ENCODE measurements around the gene RYR1. TPM values are rescaled to one million over a fixed set of nuclear protein-coding genes. Genes with fewer than 3 reads are reported as not detected.

The RYR1 gene
- total and polyA plus RNA-seq, 2 experiments from 2014 or later = under 0.01 TPM; not detected in 1

DNA sequence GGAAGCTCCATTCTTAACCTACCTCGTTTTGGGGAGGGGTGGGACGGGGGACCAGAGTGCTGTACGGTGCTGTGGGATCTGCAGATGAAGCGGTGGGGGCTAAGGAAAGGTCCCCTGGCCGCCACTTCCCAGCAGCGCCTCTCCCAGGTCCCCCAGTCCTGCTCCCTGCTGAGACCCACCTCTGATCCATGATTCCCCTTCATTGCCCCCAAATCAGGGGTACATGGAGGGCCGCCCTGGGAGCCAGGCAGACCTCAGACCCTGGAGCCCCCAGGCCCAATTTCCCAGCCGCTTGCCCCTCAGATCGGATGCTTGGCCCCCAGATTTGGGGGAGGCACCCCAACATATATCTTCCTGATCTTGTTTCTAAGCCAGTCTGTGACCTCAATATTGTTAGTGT, 34.4 kb upstream of the RYR1 start:
- H3K9ac ChIP-seq = no peak overlapping the region
- no peaks in the 10 kb centered on the region for H4K20me1 ChIP-seq (ENCODE audit: insufficient read depth)
- no peaks in the 10 kb centered on the region for H3K36me3 ChIP-seq (ENCODE audit: low read depth)
- no peaks in the 10 kb centered on the region for H3K27me3 ChIP-seq (replicated peaks; ENCODE audit: insufficient read depth)
- 42 to 60% methylated on average over 7 to 9 of the region's 9 CpGs for WGBS, 2 experiments (ENCODE audit: low coverage in 1 of 2, low lambda C conversion rate in 2 of 2, missing lambda C conversion rate in 2 of 2)
- H3K27ac ChIP-seq = no peak overlapping the region
- H3K79me2 ChIP-seq (ENCODE audit: insufficient read depth) = peaks cover 3% of the 10 kb centered on the region
- H3K4me3 ChIP-seq = no peak overlapping the region
- TF ChIP-seq EZH2phosphoT487 (IDR thresholded peaks at IDR 0.05; ENCODE audit: insufficient read depth, low read depth) = no peak
- TF ChIP-seq EZH2 (IDR thresholded peaks at IDR 0.05; ENCODE audit: insufficient read depth, poor library complexity, severe bottlenecking) = no peak
- H3K4me1 ChIP-seq (ENCODE audit: insufficient read depth) = 0 out of 2 replicates have a peak, but pooled peaks cover 3% of the 10 kb centered on the region
- H3K9me2 ChIP-seq (ENCODE audit: insufficient read depth) = no peaks in the 10 kb centered on the region
- no peak for DNase-seq
- no peak overlapping the region for H2AFZ ChIP-seq
- no peaks in the 10 kb centered on the region for H3F3A ChIP-seq (ENCODE audit: insufficient read depth)
- H3K4me2 ChIP-seq (ENCODE audit: unreplicated experiment) = no peak overlapping the region
- no peaks in the 10 kb centered on the region for H3K9me3 ChIP-seq (ENCODE audit: low read depth)
- in situ Hi-C loops (cut with MboI) = no loop called here

DNA sequence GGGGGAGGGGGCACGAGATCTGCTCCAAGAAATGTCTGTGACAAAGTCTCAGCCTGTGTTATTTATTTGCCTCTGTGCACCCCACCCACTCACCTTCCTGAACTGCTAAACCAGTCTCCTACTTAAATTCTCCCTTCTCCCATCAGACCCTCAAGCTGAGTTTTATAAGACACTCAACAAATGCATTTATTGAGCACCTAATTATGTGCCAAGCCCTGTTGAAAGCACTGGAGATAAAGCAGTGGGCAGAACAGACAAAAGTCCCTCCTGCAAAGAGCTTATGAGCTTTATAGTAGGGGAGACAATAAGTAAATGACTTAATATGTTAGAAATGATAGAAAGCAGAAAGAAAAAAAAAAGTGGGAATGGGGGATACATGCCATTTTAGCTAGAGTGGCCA, 34.0 kb upstream of the RYR1 start:
- H2AFZ ChIP-seq = no peak overlapping the region

DNA sequence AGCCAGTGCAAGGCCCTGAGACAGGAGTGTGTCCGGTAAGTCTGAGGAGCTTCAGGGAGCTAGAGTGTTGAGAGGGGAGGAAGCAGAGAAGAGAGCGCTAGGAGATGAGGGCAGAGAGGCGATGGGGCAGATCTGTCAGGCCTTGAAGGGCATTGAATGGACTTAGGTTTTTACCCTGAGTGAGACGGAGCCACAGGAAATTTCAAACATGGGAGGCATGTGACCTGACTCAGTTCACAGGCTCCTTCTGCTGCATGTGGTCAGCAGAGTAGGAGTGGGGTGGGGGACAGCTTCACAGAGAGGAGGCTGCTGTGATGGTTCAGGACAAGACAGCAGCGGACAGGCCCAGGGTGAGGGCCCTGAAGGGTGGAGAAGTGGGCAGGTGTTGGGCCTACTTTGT, 33.1 kb upstream of the RYR1 start:
- Histone ChIP-seq H3K79me2 (ENCODE audit: insufficient read depth) (peaks cover 4% of the 10 kb centered on the region), H3F3A (ENCODE audit: insufficient read depth) (no peaks in the 10 kb centered on the region), H3K27me3 (replicated peaks; ENCODE audit: insufficient read depth) (no peaks in the 10 kb centered on the region), H4K20me1 (ENCODE audit: insufficient read depth) (no peaks in the 10 kb centered on the region), H3K36me3 (ENCODE audit: low read depth) (no peaks in the 10 kb centered on the region), H3K9ac (no peak overlapping the region), H3K27ac (no peak overlapping the region), H3K4me1 (ENCODE audit: insufficient read depth) (0 out of 2 replicates have a peak, but pooled peaks cover 4% of the 10 kb centered on the region), H2AFZ (no peak overlapping the region), H3K9me2 (ENCODE audit: insufficient read depth) (no peaks in the 10 kb centered on the region), H3K9me3 (ENCODE audit: low read depth) (no peaks in the 10 kb centered on the region), H3K4me3 (no peak overlapping the region), H3K4me2 (ENCODE audit: unreplicated experiment) (no peak overlapping the region)
- TF ChIP-seq EZH2phosphoT487 (IDR thresholded peaks at IDR 0.05; ENCODE audit: insufficient read depth, low read depth) = no peak
- in situ Hi-C loops (cut with MboI) = no loop called here
- WGBS, 2 experiments (ENCODE audit: low coverage in 1 of 2, low lambda C conversion rate in 2 of 2, missing lambda C conversion rate in 2 of 2) = 49 to 63% methylated on average over 5 of the region's 5 CpGs
- no peak for DNase-seq

More for the DNA sequence above, 34.0 kb upstream of the RYR1 start:
- Histone ChIP-seq H3K4me1 (ENCODE audit: insufficient read depth) (0 out of 2 replicates have a peak, but pooled peaks cover 4% of the 10 kb centered on the region), H3K9me2 (ENCODE audit: insufficient read depth) (no peaks in the 10 kb centered on the region), H3K27me3 (replicated peaks; ENCODE audit: insufficient read depth) (no peaks in the 10 kb centered on the region), H3K9ac (no peak overlapping the region), H3K4me3 (no peak overlapping the region), H3K79me2 (ENCODE audit: insufficient read depth) (peaks cover 4% of the 10 kb centered on the region), H3F3A (ENCODE audit: insufficient read depth) (no peaks in the 10 kb centered on the region), H4K20me1 (ENCODE audit: insufficient read depth) (no peaks in the 10 kb centered on the region), H3K27ac (no peak overlapping the region), H3K4me2 (ENCODE audit: unreplicated experiment) (no peak overlapping the region), H3K9me3 (ENCODE audit: low read depth) (no peaks in the 10 kb centered on the region), H3K36me3 (ENCODE audit: low read depth) (no peaks in the 10 kb centered on the region)
- WGBS, 2 experiments (ENCODE audit: low coverage in 1 of 2, low lambda C conversion rate in 2 of 2, missing lambda C conversion rate in 2 of 2) = 43 to 44% methylated on average over 1 of the region's 1 CpG
- TF ChIP-seq EZH2 (IDR thresholded peaks at IDR 0.05; ENCODE audit: insufficient read depth, poor library complexity, severe bottlenecking) (no peak), EZH2phosphoT487 (IDR thresholded peaks at IDR 0.05; ENCODE audit: insufficient read depth, low read depth) (no peak)
- DNase-seq = no peak
- in situ Hi-C loops (cut with MboI) = no loop called here

DNA sequence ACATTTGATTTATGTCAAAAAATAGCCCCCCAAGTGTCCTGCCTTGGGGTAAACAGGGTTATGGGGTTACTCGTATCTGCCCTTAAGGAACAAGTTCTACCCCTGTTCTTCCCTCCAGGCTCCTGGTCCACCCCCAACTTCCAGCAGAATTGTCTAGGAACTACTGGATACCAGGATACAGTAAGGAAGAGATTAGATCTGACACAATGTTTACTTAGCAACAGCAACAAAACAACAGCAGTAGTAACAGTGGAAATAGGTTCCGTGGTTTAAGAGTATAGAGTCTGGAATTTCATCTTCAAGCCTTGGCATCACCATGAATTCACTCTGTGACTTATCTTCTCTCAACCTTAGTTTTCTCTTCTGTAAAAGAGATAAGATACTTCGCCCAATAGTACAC, 32.3 kb upstream of the RYR1 start:
- no peaks in the 10 kb centered on the region for H3F3A ChIP-seq (ENCODE audit: insufficient read depth)
- H3K4me2 ChIP-seq (ENCODE audit: unreplicated experiment) = no peak overlapping the region
- in situ Hi-C loops (cut with MboI) = no loop called here
- peak; percentile 60 for DNase-seq
- 0 out of 2 replicates have a peak, but pooled peaks cover 4% of the 10 kb centered on the region for H3K4me1 ChIP-seq (ENCODE audit: insufficient read depth)
- no peaks in the 10 kb centered on the region for H4K20me1 ChIP-seq (ENCODE audit: insufficient read depth)
- H3K79me2 ChIP-seq (ENCODE audit: insufficient read depth) = peaks cover 4% of the 10 kb centered on the region
- H3K9me2 ChIP-seq (ENCODE audit: insufficient read depth) = no peaks in the 10 kb centered on the region
- no peak overlapping the region for H3K27ac ChIP-seq
- 93 to 95% methylated on average over 3 of the region's 3 CpGs for WGBS, 2 experiments (ENCODE audit: low coverage in 1 of 2, low lambda C conversion rate in 2 of 2, missing lambda C conversion rate in 2 of 2)
- H2AFZ ChIP-seq = no peak overlapping the region
- H3K36me3 ChIP-seq (ENCODE audit: low read depth) = no peaks in the 10 kb centered on the region
- no peaks in the 10 kb centered on the region for H3K27me3 ChIP-seq (replicated peaks; ENCODE audit: insufficient read depth)
- TF ChIP-seq EZH2phosphoT487 (IDR thresholded peaks at IDR 0.05; ENCODE audit: insufficient read depth, low read depth) = no peak
- TF ChIP-seq EZH2 (IDR thresholded peaks at IDR 0.05; ENCODE audit: insufficient read depth, poor library complexity, severe bottlenecking) = no peak
- H3K4me3 ChIP-seq = no peak overlapping the region
- H3K9me3 ChIP-seq (ENCODE audit: low read depth) = no peaks in the 10 kb centered on the region
- no peak overlapping the region for H3K9ac ChIP-seq

DNA sequence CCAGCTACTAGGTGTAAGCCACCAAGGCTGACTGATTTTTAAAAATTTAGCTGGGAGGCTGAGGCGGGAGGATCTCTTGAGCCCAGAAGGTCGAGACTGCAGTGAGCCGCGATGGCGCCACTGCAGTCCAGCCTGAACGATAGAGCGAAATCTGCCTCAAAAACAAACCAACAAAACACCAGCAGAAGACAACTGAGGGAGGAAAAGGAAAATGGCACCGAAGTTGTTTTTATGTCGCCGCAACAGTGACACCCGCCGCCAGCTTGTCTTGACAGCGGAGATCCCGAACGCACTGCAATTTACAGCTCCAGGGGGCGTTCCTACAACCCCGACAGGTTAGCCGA, 30.9 kb upstream of the RYR1 start:
- Histone ChIP-seq H3K79me2 (ENCODE audit: insufficient read depth) (peaks cover 4% of the 10 kb centered on the region), H3K4me1 (ENCODE audit: insufficient read depth) (0 out of 2 replicates have a peak, but pooled peaks cover 4% of the 10 kb centered on the region), H3K36me3 (ENCODE audit: low read depth) (no peaks in the 10 kb centered on the region), H3K27me3 (replicated peaks; ENCODE audit: insufficient read depth) (no peaks in the 10 kb centered on the region), H3K4me2 (ENCODE audit: unreplicated experiment) (peak overlapping the region; percentile 7), H3K9me2 (ENCODE audit: insufficient read depth) (no peaks in the 10 kb centered on the region), H3K9ac (no peak overlapping the region), H3F3A (ENCODE audit: insufficient read depth) (no peaks in the 10 kb centered on the region), H2AFZ (peak overlapping the region; percentile 47), H3K9me3 (ENCODE audit: low read depth) (no peaks in the 10 kb centered on the region), H3K27ac (no peak overlapping the region), H3K4me3 (peak overlapping the region; percentile 95), H4K20me1 (ENCODE audit: insufficient read depth) (no peaks in the 10 kb centered on the region)
- in situ Hi-C loops (cut with MboI) = no loop called here
- no peak for TF ChIP-seq EZH2 (IDR thresholded peaks at IDR 0.05; ENCODE audit: insufficient read depth, poor library complexity, severe bottlenecking)
- no peak for TF ChIP-seq EZH2phosphoT487 (IDR thresholded peaks at IDR 0.05; ENCODE audit: insufficient read depth, low read depth)
- whole genome bisulfite sequencing, 2 experiments (ENCODE audit: low coverage in 1 of 2, low lambda C conversion rate in 2 of 2, missing lambda C conversion rate in 2 of 2) = 10 to 12% methylated on average over 18 of the region's 18 CpGs
- DNase-seq = no peak

Data from GM23248 (cell line).